GM10248 (cell line): ENCODE data around the gene EPAS1.

Experiments
- CTCF ChIA-PET: fragments of 300-600 bp; sonication (Branson Sonifier 250); formaldehyde crosslinking; extraction: SDS; loops from one replicate; lab custom pipeline; 2021; ENCODE audit warnings: antibody characterized with exemption; lab: Yijun Ruan, JAX
- POLR2A ChIA-PET: fragments of 350-650 bp; sonication (Branson Sonifier 250); formaldehyde crosslinking; extraction: SDS; loops from one replicate; lab custom pipeline; 2020; ENCODE audit warnings: antibody characterized with exemption; lab: Yijun Ruan, JAX
- DNase-seq: peaks from one replicate; pipeline ENCODE4 v3.0.0; 2012; ENCODE audit errors: extremely low spot score
- CTCF ChIP-seq: IDR thresholded peaks from 2 replicates; pipeline ENCODE4 v1.5.1; 2012; ENCODE audit warnings: mild to moderate bottlenecking, low read depth; ENCODE audit errors: extremely low read depth, missing control alignments, control extremely low read depth

EPAS1 gene

GRCh38 chr2:46421361-46421760 lies 124.2 kb downstream of the EPAS1 start:
- no peak for DNase-seq
- CTCF ChIA-PET, result no interaction called here
- POLR2A ChIA-PET, result no interaction called here
- TF ChIP-seq CTCF, result no peak

GRCh38 chr2:46422717-46423394 lies 125.6 kb downstream of the EPAS1 start:
- no peak for TF ChIP-seq CTCF
- ChIA-PET CTCF (interaction anchor here (1.2 to 1.5 kb wide), 2 partner anchors 9 to 13 kb away, joined by 3 to 5 read pairs; no protein-coding TSS in a partner anchor), POLR2A (no interaction called here)
- no peak for DNase-seq

DNA sequence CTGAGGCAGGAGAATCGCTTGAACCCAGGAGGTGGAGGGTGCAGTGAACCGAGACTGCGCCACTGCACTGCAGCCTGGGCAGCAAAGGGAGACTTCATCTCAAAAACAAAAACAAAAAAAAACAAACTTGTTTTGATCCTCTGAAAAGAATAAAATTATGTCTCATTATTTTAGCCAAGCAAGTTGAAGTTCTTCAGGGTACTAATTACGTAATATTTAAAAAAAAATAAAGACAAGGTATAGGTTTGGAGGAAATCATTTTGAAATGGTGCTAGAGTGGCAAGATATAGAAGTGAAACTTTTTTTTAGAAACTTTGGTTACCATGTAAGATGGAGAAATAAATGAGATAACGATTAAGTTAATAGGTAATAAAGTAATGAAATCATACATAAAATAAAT lies 127.7 kb downstream of the EPAS1 start:
- no peak for TF ChIP-seq CTCF
- DNase-seq, result no peak
- CTCF ChIA-PET, result interaction anchor here (1.0 kb wide), 1 partner anchor 225 kb away, joined by 3 read pairs; no protein-coding TSS in a partner anchor
- POLR2A ChIA-PET, result no interaction called here

DNA sequence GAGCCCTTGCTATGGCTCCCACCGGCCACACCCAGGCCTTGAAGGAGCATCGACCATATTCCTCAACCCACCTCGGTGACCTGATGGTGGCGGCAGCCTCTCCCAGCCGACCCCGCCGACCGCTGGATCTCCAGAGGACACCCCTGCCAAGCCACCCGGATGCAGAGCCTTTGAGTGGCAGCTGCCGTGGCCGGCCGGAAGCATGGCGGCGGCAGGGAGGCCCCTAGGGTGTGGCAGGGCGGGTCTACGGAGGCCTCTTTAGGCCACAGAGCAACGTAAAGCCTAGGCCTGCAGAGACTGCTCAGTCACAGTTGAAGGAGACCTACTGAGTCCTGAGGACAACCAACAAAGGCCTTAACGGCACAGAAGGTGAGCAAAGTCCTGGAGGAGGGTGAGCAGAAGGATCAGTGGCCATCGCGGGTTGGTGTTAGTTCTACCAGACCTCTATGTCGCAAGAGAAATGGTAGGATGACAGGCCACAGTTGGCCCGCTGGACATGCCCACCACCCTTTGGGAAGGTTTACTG lies 131.8 kb downstream of the EPAS1 start:
- no peak for DNase-seq
- ChIA-PET POLR2A (no interaction called here), CTCF (interaction anchor here (1.1 kb wide), 1 partner anchor 62 kb away, joined by 3 read pairs; no protein-coding TSS in a partner anchor)
- no peak for TF ChIP-seq CTCF

DNA sequence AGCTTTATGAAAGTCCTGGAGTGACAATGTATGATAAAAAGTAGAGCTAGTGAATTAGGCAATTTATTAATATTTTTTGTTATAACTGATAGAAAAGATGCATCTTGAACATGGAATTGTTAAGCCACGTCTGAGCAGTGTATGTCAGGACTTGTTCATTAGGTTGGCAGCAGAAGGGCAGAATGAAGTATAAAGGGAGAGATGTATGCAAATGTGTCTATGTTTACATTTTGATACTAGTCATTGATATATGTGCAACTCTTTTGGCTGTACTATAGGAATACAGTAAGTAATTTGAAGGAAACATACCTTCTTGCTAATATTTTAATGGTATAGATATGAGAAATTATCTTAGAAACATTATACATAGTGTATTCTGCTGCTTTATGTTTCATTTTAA lies 133.2 kb downstream of the EPAS1 start:
- POLR2A ChIA-PET, result no interaction called here
- TF ChIP-seq CTCF, result no peak
- no peak for DNase-seq
- CTCF ChIA-PET, result interaction anchor here (1.2 to 1.6 kb wide), 5 partner anchors 9 to 23 kb away, joined by 3 to 4 read pairs (median 3); no protein-coding TSS in a partner anchor

DNA sequence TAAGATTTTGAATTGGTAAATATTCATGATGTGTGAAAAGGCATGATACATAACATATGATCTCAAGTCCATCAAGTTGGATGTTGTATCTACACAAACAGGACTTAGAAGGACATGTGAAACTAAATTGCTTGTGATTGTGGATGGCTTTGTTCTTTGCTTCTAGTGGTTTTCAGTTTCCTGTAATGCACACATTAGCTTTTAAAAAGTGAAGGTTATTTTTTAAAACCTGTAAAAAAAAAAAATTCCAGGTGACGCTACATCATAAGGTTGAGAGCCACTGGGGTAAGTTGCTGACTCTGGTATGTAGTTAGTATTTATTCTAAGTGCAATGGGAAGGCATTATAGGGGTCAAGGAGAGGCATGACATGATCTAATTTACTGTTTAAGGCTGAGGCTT lies 133.8 kb downstream of the EPAS1 start:
- TF ChIP-seq CTCF, result no peak
- POLR2A ChIA-PET, result no interaction called here
- CTCF ChIA-PET, result interaction anchor here (1.2 to 1.6 kb wide), 4 partner anchors 8 to 18 kb away, joined by 3 to 4 read pairs (median 3); no protein-coding TSS in a partner anchor
- DNase-seq, result no peak
